Pancreas (tissue), 10 donors: ENCODE measurements around the gene DCK. TPM values are rescaled to one million over a fixed set of nuclear protein-coding genes. Genes with fewer than 3 reads are reported as not detected.
A peak's percentile ranks its signal among the peaks of the same experiment; 100 is the strongest.
"Not testable (repeated sequence)": the region's sequence is repeated elsewhere in the genome, so short reads cannot be mapped to it uniquely, and the experiment has no call there.

Experiments used
- ATAC-seq, 4 donors: fragments of 200-7000 bp; cut with Tn5 transposase; one replicate each; pipeline versions ENCODE4 v1.8.0 to v1.9.1; 2020; ENCODE audit warnings: mild to moderate bottlenecking in 4 of 4, moderate library complexity in 4 of 4
- DNase-seq, 6 donors: peaks; one replicate each; pipeline ENCODE4 v3.0.0-alpha.2; 2020
- FAIRE-seq: peaks from 2 replicates; lab custom pipeline; 2012; peaks lifted over from hg19 to GRCh38; lab: Jason Lieb, UNC
- H3K27ac ChIP-seq, 4 donors: fragments of 200-600 bp; sonication (generic); 1 replicate in 3 of 4; 2 replicates in 1 of 4; pipeline versions ENCODE4 v1.5.0 to v1.8.0; 2020
- H3K27me3 ChIP-seq, 4 donors: fragments of 200-600 bp; one replicate each; pipeline ENCODE4 v1.8.0; 2021
- H3K36me3 ChIP-seq, 3 donors: fragments of 200-600 bp; sonication (generic) in 1 of 3; one replicate each; pipeline versions ENCODE4 v1.5.0 to v1.8.0; 2020 to 2021
- H3K4me1 ChIP-seq, 3 donors: fragments of 200-600 bp; one replicate each; pipeline ENCODE4 v1.8.0; 2021
- H3K4me3 ChIP-seq, 4 donors: fragments of 200-600 bp; sonication (generic) in 2 of 4; one replicate each; pipeline versions ENCODE4 v1.5.0 to v1.8.0; 2020 to 2021
- H3K9me3 ChIP-seq, 4 donors: fragments of 200-600 bp; one replicate each; pipeline ENCODE4 v1.8.0; 2021
- CTCF ChIP-seq, 4 donors: fragments of 200-600 bp; sonication (generic) in 3 of 4; IDR thresholded peaks; one replicate each; pipeline versions ENCODE4 v1.5.0 to v1.8.0; 2021; ENCODE audit warnings: antibody characterized with exemption in 4 of 4
- WGBS, 2 donors: extraction: QIAGEN DNeasy Blood & Tissue Kit; methylation state at CpG; one replicate each; pipeline ENCODE4 v1.1.7; 2013; 5-methylcytosine and 5-hydroxymethylcytosine counted together
- intact Hi-C, 3 donors: fragments of 100-400 bp; cut with DNase I; formaldehyde crosslinking; loops; one replicate each; pipeline versions ENCODE4 v1.11.1 to v1.14.2; 2022
- polyA plus RNA-seq, 2 donors: library from polyadenylated mRNA; stranded (reverse); fragments of 200-250 nt; gene quantifications; one replicate each; pipeline ENCODE4 v1.2.3, GENCODE V29; 2013
- total RNA-seq, 6 donors: library from RNA; stranded (reverse); fragmentation: NEBNext Ultra II Directional in 4 of 6; extraction: Animal tissue kit (Norgen Biotek cat#: 25700) in 4 of 6; gene quantifications; one replicate each; pipeline versions ENCODE4 v1.2.1 to v1.2.4, GENCODE V29; 2021 to 2023
- donor health status: healthy with polysubstance abuse.
- donor health status: DM: no; HTN: no; CAD: no; lungs with moderate emphysema.
- donor health status: DM: no; HTN: no; CAD: no.
- donor health status: control.
- donor health status: control.
- donor health status: Bipolar disorder and iron deficiency.
- donor health status: DM: yes; HTN: yes; CAD: no.
- donor health status: DM: no; HTN: no; CAD: no.
- donor health status: DM: no; HTN: no; CAD: no.
- donor health status: DM: yes; HTN: yes; CAD: no.

Gene DCK
- total and polyA plus RNA-seq, 8 donors, result 1.7 to 8.9 (median 4.1) TPM

- no peak overlapping the region for H3K4me3 ChIP-seq
- peaks cover 0 to 9% (median 4%) of the 10 kb centered on the region in 3 donors for H3K4me1 ChIP-seq
- no peaks in the 10 kb centered on the region for H3K9me3 ChIP-seq
- TF ChIP-seq CTCF (IDR thresholded peaks at IDR 0.05), result no peak
- DNase-seq, result no peak
- FAIRE-seq, result peak; percentile 87
- no peak for ATAC-seq
- H3K36me3 ChIP-seq, result no peaks in the 10 kb centered on the region
- H3K27me3 ChIP-seq, result no peaks in the 10 kb centered on the region
- WGBS, 2 donors, result 98 to 100% methylated on average over 1 of the region's 1 CpG
- intact Hi-C loops, result no loop called here
- H3K27ac ChIP-seq, result no peak overlapping the region
Observed at GRCh38 chr4:71027611-71028010, 34.2 kb downstream of the DCK start.

- ATAC-seq, result no peak
- intact Hi-C loops, result no loop called here
- Histone ChIP-seq H3K4me1 (peaks cover 0 to 9% (median 4%) of the 10 kb centered on the region in 3 donors), H3K27ac (no peak overlapping the region), H3K9me3 (no peaks in the 10 kb centered on the region), H3K4me3 (no peak overlapping the region), H3K27me3 (no peaks in the 10 kb centered on the region), H3K36me3 (no peaks in the 10 kb centered on the region)
- FAIRE-seq, result no peak
- no peak for TF ChIP-seq CTCF (IDR thresholded peaks at IDR 0.05)
- WGBS, 2 donors, result 59 to 66% methylated on average over 1 of the region's 1 CpG
- no peak for DNase-seq
Observed at GRCh38 chr4:71029504-71029903, 36.1 kb downstream of the DCK start.

GRCh38 chr4:71032106-71032505 lies 38.7 kb downstream of the DCK start:
- H3K9me3 ChIP-seq, intact Hi-C loops, H3K4me3 ChIP-seq, H3K27me3 ChIP-seq, FAIRE-seq, DNase-seq, H3K27ac ChIP-seq, ATAC-seq, H3K36me3 ChIP-seq, H3K4me1 ChIP-seq: not testable (repeated sequence)
- 86 to 89% methylated on average over 10 of the region's 10 CpGs for WGBS, 2 donors

- no peak for FAIRE-seq
- Histone ChIP-seq H3K9me3 (no peaks in the 10 kb centered on the region), H3K36me3 (no peaks in the 10 kb centered on the region), H3K4me3 (no peak overlapping the region), H3K27me3 (no peaks in the 10 kb centered on the region), H3K27ac (no peak overlapping the region), H3K4me1 (no peaks in the 10 kb centered on the region)
- intact Hi-C loops, result no loop called here
- no peak for DNase-seq
- TF ChIP-seq CTCF (IDR thresholded peaks at IDR 0.05), result no peak
- 85 to 86% methylated on average over 4 of the region's 4 CpGs for WGBS, 2 donors
- no peak for ATAC-seq
Observed at GRCh38 chr4:71045256-71045655, 51.8 kb downstream of the DCK start.

DNA sequence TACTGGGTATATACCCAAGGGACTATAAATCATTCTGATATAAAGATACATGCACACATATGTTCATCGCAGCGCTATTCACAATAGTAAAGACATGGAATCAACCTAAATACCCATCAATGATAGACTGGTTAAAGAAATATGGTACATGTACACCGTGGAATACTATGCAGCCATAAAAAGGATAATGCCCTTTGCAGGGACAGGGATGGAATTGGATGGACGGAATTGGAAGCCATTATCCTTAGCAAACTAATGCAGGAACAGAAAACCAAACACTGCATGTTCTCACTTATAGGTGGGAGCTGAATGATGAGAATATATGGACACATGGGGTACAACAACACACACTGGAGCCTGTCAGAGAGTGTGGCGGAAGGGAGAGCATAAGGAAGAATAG lies 55.9 kb downstream of the DCK start:
- Histone ChIP-seq H3K4me3 (no peak overlapping the region), H3K4me1 (peaks cover 0 to 7% (median 0%) of the 10 kb centered on the region in 3 donors), H3K27ac (no peak overlapping the region), H3K9me3 (no peaks in the 10 kb centered on the region), H3K27me3 (no peaks in the 10 kb centered on the region), H3K36me3 (no peaks in the 10 kb centered on the region)
- ATAC-seq, result no peak
- no peak for TF ChIP-seq CTCF (IDR thresholded peaks at IDR 0.05)
- intact Hi-C loops, result no loop called here
- no peak for DNase-seq
- FAIRE-seq, result no peak
- WGBS, 2 donors, result 83 to 91% methylated on average over 5 of the region's 5 CpGs
